H1 (cell line): ENCODE results near the gene RAI14. TPM values are rescaled to one million over a fixed set of nuclear protein-coding genes. Genes with fewer than 3 reads are reported as not detected.

Experiments used
- CTCF ChIA-PET: fragments of 300-600 bp; sonication (Branson Sonifier 250); formaldehyde crosslinking; loops from one replicate; lab custom pipeline; 2021; ENCODE audit not compliant: partially characterized antibody; lab: Charles Lee
- POLR2A ChIA-PET: fragments of 300-600 bp; sonication (Branson Sonifier 250); formaldehyde crosslinking; loops from one replicate; lab custom pipeline; 2021; ENCODE audit warnings: inconsistent platforms; ENCODE audit not compliant: partially characterized antibody; lab: Charles Lee
- DNase-seq, 2 experiments: peaks; one replicate each; pipeline versions ENCODE4 v3.0.0 to v3.0.0-alpha.2; 2010 to 2022; ENCODE audit warnings: low spot score in 2 of 2, low read depth in 1 of 2, mixed read lengths in 1 of 2
- FAIRE-seq: peaks from 2 replicates; lab custom pipeline; 2011; peaks lifted over from hg19 to GRCh38; lab: Jason Lieb, UNC
- H2AFZ ChIP-seq: 2 replicates; pipeline ENCODE4 v1.8.1; 2012; ENCODE audit warnings: low read length, inconsistent platforms
- H2AK5ac ChIP-seq: 2 replicates; pipeline ENCODE4 v1.6.1; 2013; ENCODE audit warnings: low read depth, low read length
- H2BK120ac ChIP-seq: replicated peaks from 2 replicates; pipeline ENCODE3; 2013; ENCODE audit warnings: low read depth, low read length, inconsistent platforms
- H2BK12ac ChIP-seq: 2 replicates; pipeline ENCODE4 v1.6.1; 2013; ENCODE audit warnings: low read depth, low read length
- H2BK15ac ChIP-seq: 2 replicates; pipeline ENCODE4 v1.6.1; 2013; ENCODE audit warnings: low read length
- H2BK20ac ChIP-seq: 2 replicates; pipeline ENCODE4 v1.6.1; 2013; ENCODE audit warnings: low read length
- H2BK5ac ChIP-seq: 2 replicates; pipeline ENCODE4 v1.6.1; 2013; ENCODE audit warnings: low read depth, low read length
- H3K14ac ChIP-seq: 2 replicates; pipeline ENCODE4 v1.6.1; 2013; ENCODE audit warnings: inconsistent platforms; ENCODE audit not compliant: insufficient read length
- H3K18ac ChIP-seq: 2 replicates; pipeline ENCODE4 v1.6.1; 2013; ENCODE audit warnings: low read length; ENCODE audit errors: extremely low read depth
- H3K23ac ChIP-seq: 2 replicates; pipeline ENCODE4 v1.6.1; 2013; ENCODE audit warnings: inconsistent platforms; ENCODE audit not compliant: insufficient read length
- H3K23me2 ChIP-seq: 2 replicates; pipeline ENCODE4 v1.6.1; 2013; ENCODE audit warnings: low read depth, low read length
- H3K27ac ChIP-seq: 2 replicates; pipeline ENCODE4 v1.6.1; 2011; ENCODE audit warnings: low read depth, low read length, inconsistent platforms
- H3K27me3 ChIP-seq, 4 experiments: replicated peaks in 1 of 4; 1 replicate in 1 of 4; 2 replicates in 3 of 4; pipeline versions ENCODE4 v1.6.1 to v1.8.1; 2011 to 2013; ENCODE audit warnings: low read length in 3 of 4, mild to moderate bottlenecking in 3 of 4, inconsistent platforms in 2 of 4, mixed read lengths in 2 of 4, moderate library complexity in 1 of 4; ENCODE audit not compliant: control insufficient read depth in 3 of 4, insufficient read depth in 3 of 4; ENCODE audit errors: extremely low read depth in 1 of 4
- H3K36me3 ChIP-seq, 4 experiments: 2 replicates each; pipeline versions ENCODE4 v1.6.1 to v1.8.1; 2011 to 2013; ENCODE audit warnings: mild to moderate bottlenecking in 4 of 4, low read length in 3 of 4, moderate library complexity in 2 of 4, control low read depth in 1 of 4, inconsistent platforms in 1 of 4; ENCODE audit not compliant: insufficient read depth in 4 of 4, control insufficient read depth in 2 of 4
- H3K4ac ChIP-seq: replicated peaks from 2 replicates; pipeline ENCODE3; 2013; ENCODE audit warnings: low read length, low read depth, mixed read lengths, inconsistent platforms; ENCODE audit not compliant: insufficient read length
- H3K4me1 ChIP-seq, 4 experiments: replicated peaks in 1 of 4; 1 replicate in 1 of 4; 2 replicates in 3 of 4; pipeline versions ENCODE4 v1.6.1 to v1.8.1; 2011 to 2013; ENCODE audit warnings: low read length in 3 of 4, inconsistent platforms in 2 of 4, mixed read lengths in 1 of 4; ENCODE audit not compliant: insufficient read depth in 4 of 4, control insufficient read depth in 3 of 4
- H3K4me2 ChIP-seq, 2 experiments: 2 replicates each; pipeline versions ENCODE4 v1.6.1 to v1.8.1; 2011 to 2013; ENCODE audit warnings: low read depth in 2 of 2, low read length in 2 of 2, control low read depth in 1 of 2, inconsistent platforms in 1 of 2, mild to moderate bottlenecking in 1 of 2; ENCODE audit not compliant: insufficient read depth in 1 of 2
- H3K4me3 ChIP-seq, 4 experiments: fragments of 200-600, 300-600 bp in 1 of 4; sonication (generic), shearing (Covaris generic), sonication (Bioruptor Twin) in 1 of 4; 2 replicates each; pipeline versions ENCODE4 v1.5.1 to v1.8.1; 2011 to 2016; ENCODE audit warnings: low read length in 4 of 4, low read depth in 3 of 4, control low read depth in 2 of 4, inconsistent platforms in 2 of 4, mild to moderate bottlenecking in 2 of 4, mixed read lengths in 1 of 4, moderate library complexity in 1 of 4; ENCODE audit not compliant: insufficient read depth in 2 of 4; ENCODE audit errors: extremely low read depth in 1 of 4
- H3K56ac ChIP-seq: replicated peaks from 2 replicates; pipeline ENCODE3; 2013; ENCODE audit warnings: low read depth, mild to moderate bottlenecking, mixed read lengths, low read length, inconsistent platforms; ENCODE audit not compliant: insufficient read length
- H3K79me1 ChIP-seq: 2 replicates; pipeline ENCODE4 v1.6.1; 2013; ENCODE audit warnings: low read depth, low read length, control low read depth
- H3K79me2 ChIP-seq, 2 experiments: 2 replicates each; pipeline versions ENCODE4 v1.6.1 to v1.8.1; 2012 to 2013; ENCODE audit warnings: low read length in 2 of 2, mild to moderate bottlenecking in 2 of 2, inconsistent platforms in 1 of 2; ENCODE audit not compliant: insufficient read depth in 2 of 2, control insufficient read depth in 1 of 2
- H3K9ac ChIP-seq, 4 experiments: replicated peaks in 1 of 4; 1 replicate in 1 of 4; 2 replicates in 3 of 4; pipeline versions ENCODE4 v1.6.1 to v1.8.1; 2011 to 2013; ENCODE audit warnings: low read depth in 3 of 4, low read length in 3 of 4, control low read depth in 2 of 4, mild to moderate bottlenecking in 2 of 4, moderate library complexity in 2 of 4, inconsistent platforms in 1 of 4; ENCODE audit errors: extremely low read depth in 1 of 4
- H3K9me3 ChIP-seq, 2 experiments: 2 replicates each; pipeline versions ENCODE4 v1.6.1 to v1.8.1; 2012 to 2013; ENCODE audit warnings: mild to moderate bottlenecking in 2 of 2, moderate library complexity in 2 of 2, control low read depth in 1 of 2, inconsistent platforms in 1 of 2, low read depth in 1 of 2, low read length in 1 of 2, mixed read lengths in 1 of 2; ENCODE audit not compliant: insufficient read depth in 2 of 2
- H4K20me1 ChIP-seq, 2 experiments: replicated peaks in 1 of 2; 2 replicates each; pipeline versions ENCODE3 to v1.8.1; 2011 to 2013; ENCODE audit warnings: inconsistent platforms in 2 of 2, low read length in 2 of 2, mild to moderate bottlenecking in 1 of 2; ENCODE audit not compliant: insufficient read depth in 2 of 2, control insufficient read depth in 1 of 2
- H4K5ac ChIP-seq: 2 replicates; pipeline ENCODE4 v1.6.1; 2013; ENCODE audit warnings: low read length, low read depth, mixed read lengths, inconsistent platforms; ENCODE audit not compliant: insufficient read length
- H4K8ac ChIP-seq: 2 replicates; pipeline ENCODE4 v1.8.0; 2013; ENCODE audit warnings: mild to moderate bottlenecking, moderate library complexity, low read length, inconsistent platforms; ENCODE audit not compliant: insufficient read depth; ENCODE audit errors: extremely low read depth
- H4K91ac ChIP-seq: replicated peaks from 2 replicates; pipeline ENCODE3; 2013; ENCODE audit warnings: low read length, mixed read lengths, inconsistent platforms; ENCODE audit not compliant: insufficient read length
- BCL11A ChIP-seq, 2 experiments: IDR thresholded peaks; one replicate each; pipeline ENCODE4 v1.6.1; 2011; ENCODE audit warnings: low read depth in 2 of 2, low read length in 2 of 2, mild to moderate bottlenecking in 2 of 2
- CEBPB ChIP-seq: IDR thresholded peaks from 2 replicates; pipeline ENCODE4 v1.6.1; 2012; ENCODE audit warnings: low read depth, low read length
- CHD1 ChIP-seq: IDR thresholded peaks from 2 replicates; pipeline ENCODE4 v1.6.1; 2012; ENCODE audit warnings: low read depth, low read length, improper control_type of control experiment
- JUN ChIP-seq: IDR thresholded peaks from 2 replicates; pipeline ENCODE4 v1.6.1; 2011; ENCODE audit warnings: low read depth, mild to moderate bottlenecking, improper control_type of control experiment, low read length
- KDM4A ChIP-seq: IDR thresholded peaks from one replicate; pipeline ENCODE4 v1.7.1; 2012; ENCODE audit warnings: low read depth, mild to moderate bottlenecking, moderate library complexity, low read length, inconsistent platforms; ENCODE audit not compliant: severe bottlenecking
- PHF8 ChIP-seq: fragments of 200-600 bp; sonication (generic); conservative IDR thresholded peaks from 2 replicates; pipeline ENCODE4 v1.7.1; 2012; ENCODE audit warnings: low read depth, mild to moderate bottlenecking, inconsistent platforms, low read length, moderate library complexity
- POLR2AphosphoS5 ChIP-seq: IDR thresholded peaks from 2 replicates; pipeline ENCODE4 v1.6.1; 2011; ENCODE audit warnings: low read depth, low read length
- RXRA ChIP-seq: IDR thresholded peaks from 2 replicates; pipeline ENCODE4 v1.6.1; 2011; ENCODE audit warnings: low read depth, mild to moderate bottlenecking, low read length, moderate library complexity; ENCODE audit not compliant: insufficient read depth
- SIN3A ChIP-seq, 2 experiments: IDR thresholded peaks in 1 of 2; conservative IDR thresholded peaks in 1 of 2; 2 replicates each; pipeline ENCODE4 v1.6.1; 2011 to 2012; ENCODE audit warnings: low read length in 2 of 2, improper control_type of control experiment in 1 of 2, low read depth in 1 of 2, mild to moderate bottlenecking in 1 of 2
- SIRT6 ChIP-seq: IDR thresholded peaks from one replicate; pipeline ENCODE4 v1.7.1; 2012; ENCODE audit warnings: low read length, inconsistent platforms
- SIX5 ChIP-seq: IDR thresholded peaks from 2 replicates; pipeline ENCODE4 v1.6.1; 2011; ENCODE audit warnings: mild to moderate bottlenecking, low read depth, low read length
- SRF ChIP-seq: IDR thresholded peaks from 2 replicates; pipeline ENCODE4 v1.6.1; 2011; ENCODE audit warnings: mild to moderate bottlenecking, low read depth, low read length, moderate library complexity
- TAF7 ChIP-seq: optimal IDR thresholded peaks from 2 replicates; pipeline ENCODE3; 2011; ENCODE audit warnings: low read depth, mild to moderate bottlenecking, inconsistent platforms, low read length, moderate library complexity, borderline replicate concordance
- WGBS, 2 experiments: shearing (Covaris generic) in 1 of 2; methylation state at CpG; one replicate each; pipeline versions ENCODE4 v1.1.6 to v1.1.7; 2013 to 2015; ENCODE audit warnings: low lambda C conversion rate in 2 of 2, mixed read lengths in 2 of 2, inconsistent platforms in 1 of 2, low coverage in 1 of 2, missing lambda C conversion rate in 1 of 2; ENCODE audit not compliant: insufficient replicate concordance in 2 of 2, insufficient coverage in 1 of 2, insufficient read length in 1 of 2; ENCODE audit errors: extremely low coverage in 1 of 2, missing lambda C conversion rate in 1 of 2; 5-methylcytosine and 5-hydroxymethylcytosine counted together
- polyA plus RNA-seq, 7 experiments: library from polyadenylated mRNA; depleted of rRNA in 3 of 7; stranded (reverse) in 5 of 7; unstranded in 2 of 7; fragments of >200 nt in 5 of 7; fragments of 200-250 nt in 2 of 7; gene quantifications; 1 replicate in 5 of 7; 2 replicates in 1 of 7; 4 replicates in 1 of 7; pipeline versions ENCODE4 v1.2.1 to v1.2.3, GENCODE V29; 2011 to 2013; ENCODE audit warnings: missing spikeins in 2 of 7, mixed read lengths in 2 of 7
- total RNA-seq: library from RNA; stranded (reverse); fragmentation: NEBNext Ultra II Directional; extraction: Animal tissue kit (Norgen Biotek cat#: 25700); gene quantifications from 2 replicates; pipeline ENCODE4 v1.2.1, GENCODE V29; 2021

Gene RAI14
- total and polyA plus RNA-seq, 2 of the 8 experiments (the other 6 are each of a cell fraction or from before 2014, with no cell fraction given), result 48.4 to 210 TPM

DNA sequence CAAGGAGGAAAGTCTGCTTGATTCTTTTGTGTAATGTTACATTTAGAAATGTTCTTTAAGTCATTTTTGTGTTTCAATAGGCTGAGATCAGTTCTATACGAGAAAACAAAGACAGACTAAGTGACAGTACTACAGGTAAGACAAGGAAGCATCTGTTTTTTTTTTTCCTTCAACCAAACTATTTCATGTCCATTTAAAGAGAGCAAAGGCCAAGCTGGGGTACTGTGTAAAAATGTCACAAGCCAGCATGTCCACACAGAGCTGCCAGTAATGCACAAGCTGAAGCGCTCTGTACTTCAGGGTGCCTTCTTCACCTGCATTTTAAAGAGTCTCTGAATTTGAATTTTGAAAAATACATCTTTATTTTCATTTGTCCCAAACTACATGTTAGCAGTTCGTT, 162.6 kb downstream of the RAI14 start:
- Histone ChIP-seq H3K27me3 (no peaks in the 10 kb centered on the region), H2BK15ac (no peak overlapping the region), H4K8ac (no peak overlapping the region), H2BK20ac (no peak overlapping the region), H3K4me2 (no peak overlapping the region), H3K4me1 (no peaks in the 10 kb centered on the region), H3K14ac (no peak overlapping the region), H3K56ac (no peak overlapping the region), H3K36me3 (peaks cover 14 to 70% (median 44%) of the 10 kb centered on the region in 4 experiments), H3K79me2 (no peaks in the 10 kb centered on the region), H2AFZ (no peak overlapping the region), H2AK5ac (no peak overlapping the region), H3K27ac (no peak overlapping the region), H4K20me1 (no peaks in the 10 kb centered on the region), H4K91ac (no peak overlapping the region), H3K23ac (no peak overlapping the region), H3K4ac (no peak overlapping the region), H3K4me3 (no peak overlapping the region), H2BK12ac (no peak overlapping the region), H3K23me2 (no peaks in the 10 kb centered on the region), H3K9ac (no peak overlapping the region), H3K9me3 (no peaks in the 10 kb centered on the region), H4K5ac (no peak overlapping the region), H2BK120ac (no peak overlapping the region), H2BK5ac (no peak overlapping the region), H3K79me1 (no peaks in the 10 kb centered on the region), H3K18ac (no peak overlapping the region)
- WGBS, 2 experiments, result 90% methylated on average over 3 of the region's 3 CpGs; no CpG with 5 or more reads in 1 of the 2 experiments
- no peak for TF ChIP-seq TAF7
- TF ChIP-seq SRF, result no peak
- TF ChIP-seq KDM4A, result no peak
- no peak for TF ChIP-seq POLR2AphosphoS5
- TF ChIP-seq SIRT6, result no peak
- no peak for TF ChIP-seq BCL11A (IDR thresholded peaks at IDR 0.05; ENCODE audit: low read depth in 2 of 2, low read length in 2 of 2)
- TF ChIP-seq SIN3A (conservative IDR thresholded peaks at IDR 0.05 in 1 of 2, IDR thresholded peaks at IDR 0.05 in 1 of 2; ENCODE audit: low read depth in 1 of 2, low read length in 2 of 2), result no peak
- TF ChIP-seq JUN, result no peak
- TF ChIP-seq PHF8, result no peak
- TF ChIP-seq RXRA, result no peak
- no peak for TF ChIP-seq SIX5
- no peak for TF ChIP-seq CEBPB
- TF ChIP-seq CHD1, result no peak
- POLR2A ChIA-PET, result interaction anchor here (1.0 kb wide), 1 partner anchor 10 kb away, joined by 3 read pairs; no protein-coding TSS in a partner anchor
- CTCF ChIA-PET, result interaction anchor here (0.6 to 1.3 kb wide), 3 partner anchors 20 to 286 kb away, joined by 3 read pairs; no protein-coding TSS in a partner anchor
- FAIRE-seq (no peak), DNase-seq (no peak)
